ENCODE results near the gene POLR2C. TPM values are rescaled to one million over a fixed set of nuclear protein-coding genes. Genes with fewer than 3 reads are reported as not detected.

Gene POLR2C
- total RNA-seq, 1 experiment from 2014 or later, result 233 TPM

GRCh38 chr16:57500578-57501111 is 38.2 kb downstream of the POLR2C start:
- no peak for DNase-seq (ENCODE audit: low read depth)

- DNase-seq (ENCODE audit: low read depth), result no peak
Measured at GRCh38 chr16:57501492-57501891, 39.0 kb downstream of the POLR2C start.

GRCh38 chr16:57502048-57502775 is 39.7 kb downstream of the POLR2C start:
- DNase-seq (ENCODE audit: low read depth), result no peak

- no peak for DNase-seq (ENCODE audit: low read depth)
Measured at GRCh38 chr16:57503366-57503765, 40.9 kb downstream of the POLR2C start.

DNA sequence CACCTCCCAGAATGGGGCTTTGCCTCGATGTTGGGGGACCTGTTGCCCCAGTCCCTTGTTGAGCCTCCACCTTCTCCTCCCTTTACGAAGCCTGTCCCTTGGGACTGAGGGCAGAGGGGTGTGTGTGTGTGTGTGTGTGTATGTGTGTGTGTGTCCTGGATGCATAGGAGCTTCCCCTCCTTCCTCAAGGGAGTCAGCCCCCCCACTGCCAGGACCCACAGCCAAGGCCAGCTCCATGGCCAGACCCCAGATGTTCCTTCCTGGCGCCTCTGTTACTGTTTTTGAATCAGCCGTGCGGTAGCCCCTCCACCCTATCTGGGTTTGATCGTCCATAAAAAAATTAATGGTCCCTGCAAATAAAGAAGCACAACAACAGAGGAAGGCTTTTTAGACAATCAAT is 41.5 kb downstream of the POLR2C start:
- no peak for DNase-seq (ENCODE audit: low read depth)

- no peak for DNase-seq (ENCODE audit: low read depth)
Measured at GRCh38 chr16:57504491-57504890, 42.0 kb downstream of the POLR2C start.

DNA sequence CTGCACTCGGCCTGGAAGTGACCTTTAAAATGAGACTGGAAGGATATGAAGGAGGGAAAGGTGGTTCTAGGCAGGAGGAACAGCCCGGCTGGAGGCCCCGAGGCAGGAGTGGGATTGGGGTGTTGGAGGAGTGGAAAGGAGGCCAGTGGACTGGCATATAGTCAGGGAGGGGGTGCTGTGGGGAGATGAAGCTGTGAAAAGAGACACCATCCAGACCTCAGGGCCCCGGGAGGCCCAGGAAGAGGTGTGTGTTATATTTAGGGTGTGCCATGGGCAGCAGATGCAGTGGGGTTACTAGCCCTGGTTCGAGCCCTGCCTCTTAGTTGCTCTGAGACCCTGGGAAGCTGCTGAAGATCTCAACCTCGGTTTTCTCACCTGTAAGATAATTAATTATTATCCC is 42.7 kb downstream of the POLR2C start:
- DNase-seq (ENCODE audit: low read depth), result no peak

DNA sequence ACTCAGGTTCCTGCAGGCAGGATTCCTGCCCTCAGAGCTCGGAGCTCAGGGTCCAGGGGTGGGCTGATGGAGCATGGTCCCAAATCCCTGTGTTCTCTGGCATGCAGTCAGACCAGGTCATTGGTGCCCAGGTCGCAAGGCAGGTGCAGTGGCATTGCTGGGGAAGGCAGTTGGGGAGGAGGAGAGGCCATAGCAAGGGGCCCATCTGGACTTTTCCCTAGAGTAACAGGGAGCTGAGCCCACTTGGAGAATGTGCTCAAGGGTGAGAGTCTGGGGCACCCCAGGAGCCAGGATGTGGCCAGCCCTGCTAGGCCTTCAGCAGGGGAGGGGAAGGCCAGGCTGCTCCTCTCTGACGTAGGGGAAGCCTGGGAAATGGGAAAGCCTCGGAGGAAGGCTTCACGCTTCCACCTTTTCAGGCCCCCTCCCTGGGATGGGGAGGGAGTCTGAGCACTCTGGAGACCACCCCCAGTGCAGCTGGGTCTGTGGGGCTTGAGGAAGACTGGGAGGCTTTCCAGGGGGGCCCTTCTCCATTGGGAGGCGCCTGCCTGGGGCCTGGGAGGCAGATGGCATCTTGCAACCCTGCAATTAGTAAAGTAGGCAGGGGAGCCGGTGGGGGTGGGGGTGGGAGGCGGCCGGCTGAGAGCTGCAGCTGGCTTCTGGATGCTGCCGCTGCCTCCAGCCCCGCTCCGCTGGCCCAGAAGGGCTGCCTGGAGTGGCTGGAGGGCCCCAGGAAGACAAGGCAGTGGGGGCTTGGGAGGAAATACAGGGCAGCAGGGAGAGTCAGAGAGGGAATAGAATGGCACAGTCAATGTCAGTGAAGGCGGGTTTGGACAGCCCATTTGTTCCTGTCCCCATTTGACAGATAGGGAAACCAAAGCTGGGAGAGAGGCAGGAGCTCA is 44.9 kb downstream of the POLR2C start:
- DNase-seq (ENCODE audit: low read depth), result no peak

DNA sequence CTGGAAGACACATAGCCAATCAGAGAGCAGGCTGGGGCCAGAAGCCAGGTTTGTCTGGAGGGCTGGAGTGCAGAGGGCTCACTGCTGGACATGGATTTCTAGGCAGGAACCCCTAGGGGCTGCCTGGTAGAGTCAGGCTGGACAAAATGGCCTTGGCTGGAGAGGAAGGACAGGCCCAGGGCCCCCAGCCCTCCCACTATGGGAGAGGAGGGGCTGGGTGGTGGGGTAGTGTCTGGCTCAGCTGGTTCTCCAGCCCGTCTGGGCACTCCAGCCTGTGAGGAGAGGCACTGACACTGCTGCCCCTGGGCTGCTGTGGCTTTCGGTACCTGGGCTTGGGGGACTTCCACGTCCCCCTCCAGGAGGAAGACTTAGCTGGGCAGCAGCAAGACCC is 45.6 kb downstream of the POLR2C start:
- no peak for DNase-seq (ENCODE audit: low read depth)

- DNase-seq (ENCODE audit: low read depth), result no peak
Measured at GRCh38 chr16:57509231-57509923, 46.9 kb downstream of the POLR2C start.

DNA sequence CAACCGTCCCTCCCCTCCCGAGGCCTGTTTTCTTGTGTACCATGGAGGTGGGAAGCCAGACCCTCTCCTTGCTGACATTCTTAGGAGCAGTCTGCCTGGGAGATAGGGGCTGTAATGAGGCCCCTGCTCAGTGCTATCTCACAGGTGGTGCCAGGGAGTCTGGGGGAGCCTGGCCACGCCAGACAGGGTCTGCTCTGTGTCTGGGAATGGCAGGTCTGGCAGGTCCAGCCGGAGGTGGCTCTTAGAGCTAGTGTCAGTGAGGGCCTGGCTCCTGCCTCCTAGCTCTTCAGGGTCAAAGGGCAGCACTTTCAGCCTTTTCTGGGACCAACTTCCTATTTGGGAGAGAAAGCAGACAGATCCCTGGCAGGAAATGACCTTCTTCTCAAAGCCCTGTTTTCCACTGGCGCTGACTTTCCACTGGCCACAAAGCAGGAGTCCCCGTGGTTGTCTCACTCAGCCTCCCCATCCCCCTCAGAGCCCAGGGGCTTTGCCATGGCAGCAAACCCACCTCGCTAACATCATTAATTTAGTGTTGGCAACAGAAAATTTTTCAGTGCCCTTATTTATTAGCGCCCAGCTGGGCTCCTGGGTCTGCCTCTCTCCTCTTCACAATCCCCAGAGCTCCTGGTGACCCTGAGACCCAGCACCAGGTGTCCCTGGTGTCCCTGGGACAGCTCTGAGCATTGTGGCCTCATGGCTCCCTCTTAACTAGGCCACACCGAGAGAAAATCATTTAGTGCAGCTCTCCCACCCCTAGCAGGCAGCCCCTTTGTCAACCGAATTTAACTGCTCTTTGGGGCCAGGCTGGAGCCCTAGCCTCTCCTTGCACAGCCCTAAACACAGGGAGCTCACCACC is 47.8 kb downstream of the POLR2C start:
- no peak for DNase-seq (ENCODE audit: low read depth)

GRCh38 chr16:57512296-57513001 is 50.0 kb downstream of the POLR2C start:
- DNase-seq (ENCODE audit: low read depth), result no peak

GRCh38 chr16:57513371-57514102 is 51.1 kb downstream of the POLR2C start:
- DNase-seq (ENCODE audit: low read depth), result no peak

DNA sequence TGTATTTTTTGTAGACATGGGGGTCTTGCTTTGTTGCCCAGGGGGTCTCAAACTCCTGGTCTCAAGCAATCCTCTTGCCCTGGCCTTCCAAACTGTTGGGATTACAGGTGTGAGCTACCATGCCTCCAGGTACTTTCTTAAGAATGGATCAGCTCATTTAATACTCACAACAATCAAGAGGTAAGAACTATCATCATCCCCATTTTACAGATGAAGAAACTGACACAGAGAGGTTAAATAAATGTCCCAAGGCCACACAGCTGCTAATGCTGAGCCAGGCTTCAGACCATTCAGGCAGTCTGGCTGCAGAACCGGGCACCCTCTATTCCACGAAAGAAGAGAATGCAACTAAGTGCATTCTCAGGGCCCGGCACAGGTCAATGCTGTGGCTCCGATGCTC is 51.9 kb downstream of the POLR2C start:
- DNase-seq (ENCODE audit: low read depth), result no peak

DNA sequence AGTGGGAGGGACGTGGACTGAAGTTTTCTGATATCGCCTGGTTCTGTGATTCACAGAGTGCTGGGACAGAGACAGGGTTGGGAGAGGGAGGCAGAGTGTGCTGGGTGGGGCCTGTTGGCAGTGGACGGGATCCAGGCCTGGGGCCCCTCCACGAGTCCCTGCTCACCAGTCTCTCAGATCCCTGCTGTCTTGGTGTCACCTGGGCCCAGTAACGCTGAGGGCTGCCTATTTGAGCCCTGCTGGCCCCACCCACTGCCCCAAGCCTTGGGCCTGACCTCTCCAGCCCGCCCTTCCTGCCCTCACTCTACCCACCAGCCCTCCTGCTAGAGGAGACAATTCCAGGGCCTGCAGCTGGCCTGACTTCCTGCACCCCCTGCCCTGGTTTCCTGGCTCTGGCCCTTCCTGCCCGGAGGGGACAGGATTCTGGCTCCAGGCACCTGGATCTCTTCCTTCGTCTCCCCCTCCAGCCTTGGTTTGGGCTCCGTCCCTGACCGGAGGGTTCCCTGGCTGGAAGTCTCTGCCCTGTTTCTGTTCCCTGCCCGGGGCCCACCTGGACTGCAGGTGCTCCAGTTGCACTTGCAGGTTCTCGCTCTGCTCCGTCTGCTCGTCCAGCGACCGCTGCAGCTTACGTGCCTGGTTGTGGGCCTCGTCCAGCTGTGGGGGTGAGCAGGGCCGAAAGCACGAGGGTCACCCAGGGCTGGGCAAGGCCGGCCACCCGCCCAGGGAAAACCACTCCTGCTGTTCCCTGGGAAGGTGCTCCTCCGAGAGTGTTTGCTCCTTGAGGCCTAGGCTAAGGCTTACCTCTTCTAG is 52.5 kb downstream of the POLR2C start:
- DNase-seq (ENCODE audit: low read depth), result no peak

GRCh38 chr16:57516176-57516725 is 53.8 kb downstream of the POLR2C start:
- DNase-seq (ENCODE audit: low read depth), result no peak

DNA sequence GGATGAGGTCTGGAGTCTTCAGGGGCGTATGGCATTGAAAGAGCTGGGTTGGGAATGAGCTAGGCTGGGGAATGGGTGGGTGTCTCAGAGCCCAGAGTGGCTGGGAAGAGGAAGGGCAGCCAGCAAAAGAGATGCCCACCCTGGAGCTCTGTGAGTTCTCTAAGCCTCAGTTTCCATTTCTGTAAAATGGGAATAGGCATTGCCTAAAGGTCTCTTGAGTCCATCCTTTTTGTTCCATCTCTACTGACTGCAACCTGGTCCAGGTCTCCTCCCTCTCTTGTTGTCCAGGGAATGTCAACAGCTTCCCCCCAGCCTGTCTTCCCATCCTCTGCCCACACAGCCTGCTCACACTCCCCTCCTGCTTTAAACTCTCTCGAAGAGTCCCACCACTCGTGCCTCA is 54.3 kb downstream of the POLR2C start:
- no peak for DNase-seq (ENCODE audit: low read depth)

Data from HT1080 (cell line).